ENCODE data around the gene SIRT6. TPM values are rescaled to one million over a fixed set of nuclear protein-coding genes. Genes with fewer than 3 reads are reported as not detected.
"Not testable (repeated sequence)": the region's sequence is repeated elsewhere in the genome, so short reads cannot be mapped to it uniquely, and the experiment has no call there.

Gene SIRT6
- total RNA-seq, 3 donors from 2014 or later, result 60.9 to 138 (median 118) TPM

DNA sequence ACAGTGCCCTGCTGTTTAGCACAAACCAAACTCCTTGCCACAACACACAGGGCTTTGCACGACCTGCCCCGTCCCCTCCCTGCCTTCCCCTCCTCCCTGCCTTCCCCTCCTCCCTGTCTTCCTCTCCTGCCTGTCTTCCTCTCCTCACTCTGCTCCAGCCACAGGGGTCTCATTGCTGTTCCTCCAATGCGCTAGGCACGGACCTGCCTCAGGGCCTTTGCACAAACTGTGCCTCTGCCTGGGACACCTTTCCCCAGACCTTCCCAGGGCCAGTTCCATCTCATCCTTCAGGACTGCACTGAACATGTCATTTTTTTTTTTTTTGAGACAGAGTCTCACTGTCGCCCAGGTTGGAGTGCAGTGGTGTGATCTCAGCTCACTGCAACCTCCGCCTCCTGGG lies 30.7 kb downstream of the SIRT6 start:
- Histone ChIP-seq H3K4me1 (ENCODE audit: low read depth) (peaks cover 13% of the 10 kb centered on the region), H3K4me3 (no peak overlapping the region), H3K9me3 (no peaks in the 10 kb centered on the region), H3K36me3 (ENCODE audit: low read depth) (no peaks in the 10 kb centered on the region)
- ATAC-seq (no peak), DNase-seq (peak in 1 of 3 donors; percentile 26)
- intact Hi-C loops (cut with DNase I, micrococcal nuclease), result no loop called here
- TF ChIP-seq, protein P1, sequence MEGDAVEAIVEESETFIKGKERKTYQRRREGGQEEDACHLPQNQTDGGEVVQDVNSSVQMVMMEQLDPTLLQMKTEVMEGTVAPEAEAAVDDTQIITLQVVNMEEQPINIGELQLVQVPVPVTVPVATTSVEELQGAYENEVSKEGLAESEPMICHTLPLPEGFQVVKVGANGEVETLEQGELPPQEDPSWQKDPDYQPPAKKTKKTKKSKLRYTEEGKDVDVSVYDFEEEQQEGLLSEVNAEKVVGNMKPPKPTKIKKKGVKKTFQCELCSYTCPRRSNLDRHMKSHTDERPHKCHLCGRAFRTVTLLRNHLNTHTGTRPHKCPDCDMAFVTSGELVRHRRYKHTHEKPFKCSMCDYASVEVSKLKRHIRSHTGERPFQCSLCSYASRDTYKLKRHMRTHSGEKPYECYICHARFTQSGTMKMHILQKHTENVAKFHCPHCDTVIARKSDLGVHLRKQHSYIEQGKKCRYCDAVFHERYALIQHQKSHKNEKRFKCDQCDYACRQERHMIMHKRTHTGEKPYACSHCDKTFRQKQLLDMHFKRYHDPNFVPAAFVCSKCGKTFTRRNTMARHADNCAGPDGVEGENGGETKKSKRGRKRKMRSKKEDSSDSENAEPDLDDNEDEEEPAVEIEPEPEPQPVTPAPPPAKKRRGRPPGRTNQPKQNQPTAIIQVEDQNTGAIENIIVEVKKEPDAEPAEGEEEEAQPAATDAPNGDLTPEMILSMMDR (IDR thresholded peaks at IDR 0.05), result no peak

DNA sequence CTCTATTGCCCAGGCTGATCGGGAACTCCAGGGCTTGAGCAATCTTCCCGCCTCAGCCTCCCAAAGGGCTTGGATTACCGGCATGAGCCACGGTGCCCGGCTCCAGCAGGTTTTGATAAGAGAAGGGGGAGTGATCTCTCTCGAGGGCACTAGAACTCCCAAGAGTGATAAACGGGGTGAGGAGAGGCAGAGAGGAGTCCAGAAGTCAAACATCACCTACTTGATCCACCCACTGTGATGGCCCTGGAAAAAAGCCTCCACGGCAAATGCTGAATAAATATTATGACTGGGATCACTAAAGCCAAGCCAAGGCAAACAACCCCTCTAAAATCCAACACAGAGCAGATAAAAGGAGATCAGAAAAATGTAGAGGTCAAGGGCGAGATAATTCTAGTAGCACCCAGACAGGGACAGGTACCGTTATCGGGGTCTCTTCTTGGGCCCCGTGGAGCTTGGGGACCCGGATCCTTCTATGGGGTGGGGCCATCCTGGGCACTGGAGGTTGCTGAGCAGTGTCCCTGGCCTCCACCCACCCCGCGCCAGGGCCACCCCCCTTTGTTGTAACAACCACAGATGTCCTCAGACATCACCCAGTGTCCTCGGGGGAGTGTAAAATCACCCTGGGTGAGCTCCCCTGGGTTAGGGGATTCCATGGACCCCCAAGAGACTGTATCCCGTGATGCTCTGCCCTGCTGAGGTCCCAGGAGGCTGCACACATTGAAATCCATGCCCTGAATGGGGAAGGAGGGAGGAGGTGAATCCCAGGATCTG lies 32.7 kb downstream of the SIRT6 start:
- no peaks in the 10 kb centered on the region for H3K9me3 ChIP-seq
- DNase-seq, result peak; percentile 68 to 80 (median 74)
- H3K36me3 ChIP-seq (ENCODE audit: low read depth), result no peaks in the 10 kb centered on the region
- H3K4me1 ChIP-seq (ENCODE audit: low read depth), result peaks cover 17% of the 10 kb centered on the region
- intact Hi-C loops (cut with DNase I, micrococcal nuclease), result no loop called here
- peak; percentile 49 for ATAC-seq
- H3K4me3 ChIP-seq, result no peak overlapping the region
- TF ChIP-seq, protein P1 (IDR thresholded peaks at IDR 0.05), result no peak

DNA sequence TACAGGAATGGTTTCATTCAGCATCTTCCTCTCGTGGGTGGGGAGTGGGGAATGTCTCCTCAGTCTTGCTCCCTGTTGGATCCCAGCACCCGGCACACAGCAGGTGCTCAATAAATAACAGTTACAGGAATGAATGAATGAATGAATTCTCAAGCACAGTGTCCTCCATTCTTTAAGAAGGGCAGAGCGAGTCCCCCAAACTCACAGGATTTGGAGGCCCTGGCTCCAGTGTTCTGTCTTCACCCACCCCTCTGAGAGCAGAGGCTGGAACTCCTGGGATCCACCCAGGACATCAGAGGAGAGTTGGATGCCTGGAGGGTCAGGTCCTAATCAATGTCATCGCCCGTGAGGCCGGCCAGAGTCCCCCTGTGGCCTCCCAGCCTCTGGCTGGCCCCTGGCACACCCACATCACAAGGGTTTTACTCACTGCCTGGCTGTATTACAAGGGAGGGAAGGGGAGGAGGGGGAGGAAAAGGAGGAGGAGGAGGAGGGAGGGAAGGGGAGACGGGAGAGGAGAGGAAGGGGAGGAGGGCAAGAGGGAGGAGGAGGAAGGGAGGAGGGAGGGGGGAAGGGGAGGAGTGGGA lies 37.6 kb downstream of the SIRT6 start:
- intact Hi-C loops (cut with DNase I, micrococcal nuclease), result no loop called here
- H3K4me3 ChIP-seq, result no peak overlapping the region
- DNase-seq, result peak; percentile 70 to 72 (median 71)
- H3K36me3 ChIP-seq (ENCODE audit: low read depth), result no peaks in the 10 kb centered on the region
- peaks cover 21% of the 10 kb centered on the region for H3K4me1 ChIP-seq (ENCODE audit: low read depth)
- ATAC-seq, result peak; percentile 59
- no peaks in the 10 kb centered on the region for H3K9me3 ChIP-seq
- TF ChIP-seq, protein P1 (IDR thresholded peaks at IDR 0.05), result no peak

DNA sequence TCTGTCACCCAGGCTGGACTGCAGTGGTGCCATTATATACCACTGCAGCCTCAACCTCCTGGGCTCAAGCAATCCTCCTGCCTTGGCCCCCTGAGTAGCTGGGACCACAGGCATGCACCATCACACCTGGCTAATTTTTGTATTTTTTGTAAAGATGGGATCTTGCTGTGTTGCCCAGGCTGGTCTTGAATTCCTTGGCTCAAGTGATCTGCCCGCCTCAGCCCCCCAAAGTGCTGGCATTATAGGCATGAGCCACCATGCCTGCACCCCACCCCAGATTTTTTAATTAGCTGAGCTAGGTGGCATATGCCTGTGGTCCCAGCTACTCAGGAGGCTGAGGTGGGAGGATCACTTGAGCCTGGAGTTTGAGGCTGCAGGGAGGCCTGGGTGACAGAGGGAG lies 39.4 kb downstream of the SIRT6 start:
- H3K9me3 ChIP-seq; ATAC-seq; H3K36me3 ChIP-seq (ENCODE audit: low read depth); H3K4me3 ChIP-seq; intact Hi-C loops (cut with DNase I, micrococcal nuclease): not testable (repeated sequence)
- peaks cover 14% of the 10 kb centered on the region for H3K4me1 ChIP-seq (ENCODE audit: low read depth)
- peak in 1 of 3 donors; percentile 35 for DNase-seq

DNA sequence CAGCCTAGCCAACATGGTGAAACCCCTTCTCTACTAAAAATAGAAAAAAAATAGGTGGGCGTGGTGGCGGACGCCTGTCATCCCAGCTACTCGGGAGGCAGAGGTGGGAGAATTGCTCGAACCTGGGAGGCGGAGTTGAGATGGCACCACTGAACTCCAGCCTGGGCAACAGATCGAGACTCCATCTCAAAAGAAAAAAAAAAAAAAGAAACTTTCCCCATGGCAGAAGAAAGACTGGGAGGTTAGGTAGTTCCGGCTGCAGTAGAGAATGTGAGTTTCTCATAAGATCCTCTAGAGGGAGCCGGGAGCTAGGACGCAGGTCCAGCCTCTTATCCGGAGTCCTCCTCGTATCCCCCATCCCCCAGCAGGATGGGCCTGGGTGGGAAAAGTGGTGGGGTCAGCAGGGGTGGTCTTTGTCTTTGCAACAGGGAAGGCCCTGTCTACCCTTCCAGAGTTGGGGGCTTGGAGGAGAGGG lies 42.1 kb downstream of the SIRT6 start:
- Histone ChIP-seq H3K4me3 (no peak overlapping the region), H3K9me3 (no peaks in the 10 kb centered on the region), H3K4me1 (ENCODE audit: low read depth) (peaks cover 17% of the 10 kb centered on the region), H3K36me3 (ENCODE audit: low read depth) (no peaks in the 10 kb centered on the region)
- intact Hi-C loops (cut with DNase I, micrococcal nuclease), result no loop called here
- TF ChIP-seq, protein P1 (IDR thresholded peaks at IDR 0.05), result peak; percentile 39
- ATAC-seq (peak; percentile 57), DNase-seq (peak; percentile 58 to 68 (median 66))

DNA sequence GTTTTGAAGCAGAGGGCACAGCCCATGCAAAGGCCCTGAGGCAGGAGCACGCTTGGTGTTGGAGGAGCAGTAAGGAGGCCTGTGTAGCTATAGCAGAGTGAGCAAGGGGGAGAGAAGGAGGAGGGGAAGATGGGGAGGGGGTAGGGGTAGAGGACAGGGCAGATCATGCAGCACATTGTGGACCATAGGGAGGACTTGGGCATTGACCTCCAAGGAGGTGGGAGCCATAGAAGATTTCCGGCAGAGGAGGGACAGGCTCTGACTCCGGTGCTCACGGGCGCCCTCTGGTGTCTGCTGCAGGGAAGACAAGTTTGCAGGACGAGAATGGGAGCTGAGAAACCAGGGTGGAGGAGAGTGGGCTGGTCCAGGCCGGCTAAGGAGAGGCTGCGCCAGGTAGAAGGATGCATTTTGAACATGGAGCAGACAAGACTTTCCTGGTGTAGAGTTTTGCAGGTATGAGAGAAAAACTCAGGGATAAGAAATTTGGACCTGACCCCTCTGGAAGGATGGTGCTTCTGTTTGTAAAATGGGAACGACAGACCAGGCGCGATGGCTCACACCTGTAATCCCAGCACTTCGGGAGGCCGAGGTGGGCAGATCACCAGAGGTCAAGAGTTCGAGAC lies 42.6 kb downstream of the SIRT6 start:
- ATAC-seq, result peak; percentile 78
- intact Hi-C loops (cut with DNase I, micrococcal nuclease), result no loop called here
- Histone ChIP-seq H3K9me3 (no peaks in the 10 kb centered on the region), H3K4me1 (ENCODE audit: low read depth) (peaks cover 17% of the 10 kb centered on the region), H3K4me3 (no peak overlapping the region), H3K36me3 (ENCODE audit: low read depth) (no peaks in the 10 kb centered on the region)
- DNase-seq, result peak; percentile 91 to 97 (median 95)
- TF ChIP-seq, protein P1 (IDR thresholded peaks at IDR 0.05), result peak; percentile 90

All from mucosa of descending colon (tissue), 3 donors.